ENCODE data around the gene PPP1R16B. TPM values are rescaled to one million over a fixed set of nuclear protein-coding genes. Genes with fewer than 3 reads are reported as not detected.
"Not testable (repeated sequence)": the region's sequence is repeated elsewhere in the genome, so short reads cannot be mapped to it uniquely, and the experiment has no call there.

Gene PPP1R16B
- total RNA-seq, 1 experiment from 2014 or later, result 0.02 TPM

- peak; percentile 52 for DNase-seq (ENCODE audit: extremely low read depth, low read depth)
Observed at GRCh38 chr20:38790200-38791053, 15.1 kb upstream of the PPP1R16B start.

DNA sequence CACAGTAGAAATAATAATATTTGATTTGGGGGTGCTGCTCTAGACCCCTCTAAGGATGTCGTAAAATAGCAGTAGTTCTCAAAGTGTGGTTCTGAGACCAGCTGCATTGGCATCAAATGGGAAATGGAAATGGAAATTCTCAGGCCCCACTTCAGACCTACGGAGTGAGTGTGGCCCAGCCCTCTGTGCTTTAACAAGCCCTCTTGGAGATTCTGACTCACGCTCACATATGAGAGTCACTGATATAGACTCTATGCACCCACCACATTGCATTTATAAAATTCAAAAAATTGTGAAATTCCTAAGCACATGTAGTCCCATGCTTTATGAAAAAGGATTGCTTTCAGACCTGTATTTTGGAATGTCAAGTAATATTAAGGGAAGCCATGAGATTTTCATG, 14.2 kb upstream of the PPP1R16B start:
- no peak for DNase-seq (ENCODE audit: extremely low read depth, low read depth)

- DNase-seq (ENCODE audit: extremely low read depth, low read depth), result no peak
Observed at GRCh38 chr20:38791940-38792339, 13.6 kb upstream of the PPP1R16B start.

DNA sequence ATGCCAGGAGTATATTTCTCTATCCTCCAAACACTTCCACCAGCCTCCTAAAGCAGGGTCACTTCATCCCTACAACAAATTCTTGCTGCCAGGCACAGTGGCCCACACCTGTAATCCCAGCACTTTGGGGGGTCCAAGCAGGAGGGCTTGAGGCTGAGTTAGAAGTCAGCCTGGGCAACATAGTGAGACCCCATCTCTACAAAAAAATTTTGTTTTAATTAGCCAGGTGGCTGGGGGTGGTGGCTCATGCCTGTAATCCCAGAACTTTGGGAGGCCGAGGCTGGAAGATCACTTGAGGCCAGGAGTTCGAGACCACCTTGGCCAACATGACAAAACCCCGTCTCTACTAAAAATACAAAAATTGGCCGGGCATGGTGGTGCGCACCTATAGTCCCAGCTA, 11.4 kb upstream of the PPP1R16B start:
- not testable (repeated sequence) for DNase-seq (ENCODE audit: extremely low read depth, low read depth)

DNA sequence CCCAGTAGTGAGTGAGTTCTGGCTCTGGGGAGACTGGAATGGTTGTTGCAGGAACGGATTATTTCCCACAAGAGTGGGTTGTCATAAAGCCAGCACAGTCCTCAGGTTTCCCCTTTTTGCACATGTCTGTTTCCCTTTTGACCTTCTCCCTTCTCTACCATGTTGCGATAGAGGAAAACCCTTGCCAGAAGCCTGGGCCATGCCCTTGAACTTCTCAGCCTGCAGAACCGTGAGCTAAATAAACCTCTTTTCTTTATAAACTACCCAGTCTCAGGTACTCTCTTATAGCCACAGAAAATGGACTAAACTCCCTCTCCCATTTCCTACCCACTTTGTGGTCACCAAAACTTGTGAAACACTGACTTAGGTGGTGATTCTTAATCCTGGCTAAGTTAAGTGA, 7.2 kb upstream of the PPP1R16B start:
- no peak for DNase-seq (ENCODE audit: extremely low read depth, low read depth)

DNA sequence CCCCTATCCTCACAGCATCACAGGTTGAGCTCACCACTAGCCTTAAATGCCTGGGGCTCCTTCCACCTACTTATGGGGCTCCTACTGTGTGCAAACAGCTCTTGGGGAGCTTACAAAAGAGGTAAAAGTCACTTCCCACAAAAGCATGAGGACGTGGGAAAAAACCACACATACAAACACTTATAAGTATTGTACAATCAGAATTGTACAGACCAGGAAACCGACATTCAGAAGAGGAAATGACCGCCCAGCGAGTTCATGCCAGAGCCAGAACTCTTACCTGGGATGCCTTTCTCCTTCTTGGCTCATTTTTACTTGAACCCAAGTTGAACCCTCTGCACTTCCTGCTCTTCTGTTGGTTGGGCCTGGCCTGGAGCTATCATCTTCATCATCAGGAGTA, 6.3 kb upstream of the PPP1R16B start:
- no peak for DNase-seq (ENCODE audit: extremely low read depth, low read depth)

- DNase-seq (ENCODE audit: extremely low read depth, low read depth), result no peak
Observed at GRCh38 chr20:38800882-38801281, 4.6 kb upstream of the PPP1R16B start.

- no peak for DNase-seq (ENCODE audit: extremely low read depth, low read depth)
Observed at GRCh38 chr20:38804221-38804620, 1.3 kb upstream of the PPP1R16B start.

DNA sequence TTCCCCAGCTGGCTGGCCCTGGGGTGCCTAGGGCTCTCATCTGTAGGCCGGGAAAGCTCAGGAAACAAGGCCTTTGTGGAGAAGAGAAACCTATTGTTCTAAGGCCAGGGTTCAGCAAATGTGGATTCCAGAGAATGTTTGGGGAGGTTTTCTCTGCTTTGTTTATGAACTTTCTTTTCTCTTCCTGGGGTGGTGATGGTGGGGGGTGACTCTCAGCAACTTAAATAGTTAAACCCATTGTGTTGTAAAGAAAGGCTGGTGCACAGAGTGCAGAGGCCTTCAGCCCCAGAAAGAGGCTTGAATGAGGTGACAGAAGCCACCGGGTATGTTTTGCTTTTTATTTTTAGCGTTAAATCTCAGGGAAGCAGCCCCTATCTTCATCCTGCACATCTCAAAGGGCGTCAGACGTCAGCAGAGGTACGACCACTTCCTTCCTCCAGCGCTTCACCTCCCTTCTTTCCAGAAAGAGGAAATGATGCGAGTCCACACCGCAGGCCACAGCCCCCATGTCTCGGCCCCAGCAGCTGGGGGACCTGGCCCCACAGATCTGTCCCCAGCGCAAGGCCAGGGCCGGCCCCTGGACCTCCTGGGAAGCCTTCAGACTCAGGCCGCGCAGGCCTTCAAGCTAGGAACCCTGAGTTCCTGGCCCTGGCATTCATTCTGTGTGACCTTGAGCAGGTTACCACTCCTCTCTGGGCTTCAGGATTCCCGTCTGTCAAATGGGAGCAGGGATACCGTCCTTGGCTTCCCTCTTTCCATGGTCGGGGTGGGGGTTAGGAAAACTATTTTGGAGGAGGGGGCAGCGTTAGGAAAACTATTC, 605 bp upstream of the PPP1R16B start:
- no peak for DNase-seq (ENCODE audit: extremely low read depth, low read depth)

DNA sequence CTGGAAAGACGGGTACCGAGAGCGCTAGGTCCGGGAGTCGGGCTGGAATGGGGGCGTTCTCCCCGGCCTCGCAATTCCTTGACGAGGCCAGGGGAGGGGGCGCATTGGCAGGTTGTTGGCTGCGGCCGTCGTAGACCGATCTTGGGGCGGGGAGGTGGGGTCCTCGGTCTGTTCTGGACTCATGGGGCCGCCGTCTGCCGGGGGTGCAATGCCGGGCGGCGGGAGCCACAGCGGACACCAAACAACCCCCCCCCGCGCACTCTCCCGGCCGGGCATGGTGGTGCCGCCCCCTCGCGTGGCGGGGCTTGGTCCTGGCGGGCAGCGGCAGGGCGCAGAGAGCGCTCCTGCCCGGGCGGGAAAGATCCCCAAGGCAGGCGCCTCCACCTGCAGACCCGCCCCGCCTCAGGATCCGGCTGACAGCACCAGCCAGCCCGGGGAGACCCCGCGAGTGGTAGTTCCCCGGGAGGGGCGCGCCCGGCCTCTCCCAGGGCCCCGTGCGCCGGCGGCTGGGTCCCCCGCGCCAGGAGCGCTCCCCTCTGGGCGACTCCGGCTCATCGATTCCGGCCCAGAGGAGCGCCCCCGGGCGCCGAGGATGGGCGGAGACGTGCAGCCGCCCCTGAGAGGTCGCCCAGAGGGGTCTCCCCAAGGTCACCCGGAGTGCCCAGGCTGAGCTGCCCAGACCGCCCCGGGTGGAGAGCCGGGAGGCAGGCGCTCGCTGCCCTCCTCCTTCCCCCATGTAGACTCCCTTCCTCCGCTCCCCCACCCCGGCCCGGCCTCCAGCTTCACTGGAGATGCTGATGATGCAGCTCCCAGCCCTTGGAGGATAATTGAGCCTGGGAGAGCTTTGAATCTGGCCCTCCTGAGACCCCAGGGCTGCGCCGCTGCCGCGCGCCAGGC, 709 bp downstream of the PPP1R16B start:
- no peak for DNase-seq (ENCODE audit: extremely low read depth, low read depth)

DNA sequence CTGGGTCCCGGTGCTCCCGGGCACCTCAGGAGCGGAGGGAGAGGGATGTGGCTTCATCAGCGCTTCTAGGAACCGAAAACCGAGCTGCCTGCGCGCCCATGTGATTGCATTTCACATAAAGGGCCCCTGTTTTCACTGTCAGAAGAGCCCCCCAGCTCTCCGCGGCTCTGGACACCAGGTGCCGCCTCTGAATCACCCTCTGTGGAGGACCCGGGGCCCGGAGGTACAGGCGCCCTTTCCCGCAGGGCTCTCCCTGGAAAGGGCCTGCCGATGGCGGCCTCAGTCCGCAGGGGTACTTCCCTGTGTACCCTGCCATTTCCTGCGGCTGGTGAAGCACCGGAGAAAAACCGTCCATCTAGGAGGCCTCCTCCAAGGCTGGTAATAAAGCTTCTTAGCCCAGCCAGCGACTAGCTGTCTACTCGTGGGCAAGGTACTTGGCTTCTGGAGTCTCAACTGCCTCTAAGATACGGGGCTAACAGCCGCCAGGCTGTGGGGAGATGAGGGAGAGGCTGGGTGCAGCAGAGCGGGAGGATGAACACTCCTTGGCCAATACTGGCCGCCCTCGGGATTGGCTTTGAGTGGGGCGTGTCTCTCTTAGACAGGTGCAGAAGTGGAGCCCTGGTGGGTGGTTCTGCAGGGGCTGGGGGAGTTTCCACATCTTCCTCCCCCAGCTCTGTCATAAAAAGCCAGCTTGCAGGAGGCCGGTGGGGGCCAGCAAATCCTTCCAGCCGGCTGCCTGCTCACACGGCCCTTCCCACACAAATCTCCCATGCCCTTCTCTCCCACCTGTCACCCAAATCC, 1.6 kb downstream of the PPP1R16B start:
- no peak for DNase-seq (ENCODE audit: extremely low read depth, low read depth)

GRCh38 chr20:38809942-38810341, 4.4 kb downstream of the PPP1R16B start:
- no peak for DNase-seq (ENCODE audit: extremely low read depth, low read depth)

- no peak for DNase-seq (ENCODE audit: extremely low read depth, low read depth)
Observed at GRCh38 chr20:38810926-38811630, 5.6 kb downstream of the PPP1R16B start.

- no peak for DNase-seq (ENCODE audit: extremely low read depth, low read depth)
Observed at GRCh38 chr20:38811769-38812168, 6.3 kb downstream of the PPP1R16B start.

DNA sequence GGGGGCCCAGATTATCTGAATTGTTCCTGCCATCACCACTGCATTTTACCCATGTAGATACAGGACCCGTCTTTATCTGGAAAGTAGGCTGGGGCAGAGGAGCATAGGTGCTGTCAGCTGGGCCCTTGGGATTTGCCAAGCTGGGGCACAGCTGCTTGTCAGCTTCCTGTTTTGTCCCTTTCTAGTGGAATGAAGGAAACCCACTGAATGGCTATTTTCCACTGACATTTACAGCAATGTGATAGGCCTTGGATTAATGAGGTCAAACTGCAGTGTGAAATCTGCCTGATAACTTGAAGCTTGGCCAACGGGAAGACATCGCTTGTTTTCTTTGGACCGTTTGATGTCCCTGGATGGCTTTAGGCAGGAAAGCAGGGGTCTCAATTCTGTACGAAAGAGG, 6.7 kb downstream of the PPP1R16B start:
- no peak for DNase-seq (ENCODE audit: extremely low read depth, low read depth)

GRCh38 chr20:38812709-38813573, 7.4 kb downstream of the PPP1R16B start:
- no peak for DNase-seq (ENCODE audit: extremely low read depth, low read depth)

DNA sequence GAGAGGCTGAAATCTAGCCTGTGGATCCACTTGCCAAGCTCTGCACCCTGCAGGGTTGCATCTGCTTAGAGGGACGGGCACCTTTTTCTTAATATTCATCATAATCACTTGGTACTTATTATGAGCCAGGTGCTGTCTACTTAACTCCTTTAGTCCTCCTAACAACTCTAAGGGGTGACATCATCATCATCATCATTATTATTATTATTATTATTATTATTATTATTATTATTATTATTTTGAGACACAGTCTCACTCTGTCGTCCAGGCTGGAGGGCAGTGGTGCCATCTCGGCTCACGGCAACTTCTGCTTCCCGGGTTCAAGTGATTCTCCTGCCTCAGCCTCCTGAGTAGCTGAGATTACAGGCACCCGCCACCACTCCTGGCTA, 8.1 kb downstream of the PPP1R16B start:
- not testable (repeated sequence) for DNase-seq (ENCODE audit: extremely low read depth, low read depth)

- no peak for DNase-seq (ENCODE audit: extremely low read depth, low read depth)
Observed at GRCh38 chr20:38815446-38815845, 9.9 kb downstream of the PPP1R16B start.
